ENCODE results near the gene ATG4C.

DNA sequence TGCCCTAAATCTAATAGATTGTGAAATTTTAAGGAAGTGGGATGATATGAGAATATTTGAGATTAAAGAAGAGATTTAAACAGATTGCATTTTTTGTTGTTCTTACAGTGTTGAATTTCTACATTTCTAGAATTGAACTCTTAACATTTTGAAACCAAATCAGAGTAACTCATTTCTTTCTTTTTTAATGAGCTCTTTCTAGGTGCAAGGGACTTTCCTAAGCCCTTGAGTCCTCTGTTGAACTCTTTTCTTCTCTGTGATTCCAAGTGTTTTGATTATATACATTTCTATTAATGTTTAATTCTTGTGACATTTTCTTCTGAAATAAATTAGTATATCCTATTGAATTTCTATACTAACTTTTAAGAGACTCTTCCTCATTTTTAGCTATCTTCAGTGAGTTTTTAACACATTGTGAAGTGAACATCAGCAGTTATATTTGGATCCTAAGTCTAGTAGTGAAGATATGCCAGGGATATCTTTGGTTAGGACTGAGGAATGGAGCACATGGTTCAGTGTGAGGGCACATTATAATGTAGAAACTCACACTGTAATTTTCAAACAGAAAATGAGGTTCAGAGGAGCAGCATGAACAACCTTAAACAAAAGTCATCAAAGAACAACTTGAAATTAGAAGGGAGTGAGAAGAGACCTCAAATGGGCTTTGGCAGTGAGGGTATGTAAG, 53.1 kb downstream of the ATG4C start:
- TF ChIP-seq, protein P1, sequence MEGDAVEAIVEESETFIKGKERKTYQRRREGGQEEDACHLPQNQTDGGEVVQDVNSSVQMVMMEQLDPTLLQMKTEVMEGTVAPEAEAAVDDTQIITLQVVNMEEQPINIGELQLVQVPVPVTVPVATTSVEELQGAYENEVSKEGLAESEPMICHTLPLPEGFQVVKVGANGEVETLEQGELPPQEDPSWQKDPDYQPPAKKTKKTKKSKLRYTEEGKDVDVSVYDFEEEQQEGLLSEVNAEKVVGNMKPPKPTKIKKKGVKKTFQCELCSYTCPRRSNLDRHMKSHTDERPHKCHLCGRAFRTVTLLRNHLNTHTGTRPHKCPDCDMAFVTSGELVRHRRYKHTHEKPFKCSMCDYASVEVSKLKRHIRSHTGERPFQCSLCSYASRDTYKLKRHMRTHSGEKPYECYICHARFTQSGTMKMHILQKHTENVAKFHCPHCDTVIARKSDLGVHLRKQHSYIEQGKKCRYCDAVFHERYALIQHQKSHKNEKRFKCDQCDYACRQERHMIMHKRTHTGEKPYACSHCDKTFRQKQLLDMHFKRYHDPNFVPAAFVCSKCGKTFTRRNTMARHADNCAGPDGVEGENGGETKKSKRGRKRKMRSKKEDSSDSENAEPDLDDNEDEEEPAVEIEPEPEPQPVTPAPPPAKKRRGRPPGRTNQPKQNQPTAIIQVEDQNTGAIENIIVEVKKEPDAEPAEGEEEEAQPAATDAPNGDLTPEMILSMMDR (optimal IDR thresholded peaks at IDR 0.05 in 1 of 3, IDR thresholded peaks at IDR 0.05 in 1 of 3, conservative IDR thresholded peaks at IDR 0.05 in 1 of 3; ENCODE audit: extremely low read depth in 1 of 3, insufficient read depth in 2 of 3, low read length in 3 of 3): no peak
- TF ChIP-seq EZH2 (IDR thresholded peaks at IDR 0.05; ENCODE audit: low read length): no peak

Measured in keratinocyte (primary cell).